Transverse colon (tissue), 4 donors: ENCODE measurements around the gene STK17A. TPM values are rescaled to one million over a fixed set of nuclear protein-coding genes. Genes with fewer than 3 reads are reported as not detected.
"Not testable (repeated sequence)": the region's sequence is repeated elsewhere in the genome, so short reads cannot be mapped to it uniquely, and the experiment has no call there.

ENCODE experiments used
- DNase-seq: peaks from one replicate; pipeline ENCODE4 v3.0.0-alpha.2; 2019
- H3K27ac ChIP-seq, 4 donors: fragments of 200-600 bp; sonication (generic); 2 replicates each; pipeline ENCODE4 v1.5.1; 2016 to 2018; ENCODE audit warnings: inconsistent platforms in 4 of 4
- H3K27me3 ChIP-seq: fragments of 200-600 bp; sonication (generic); 2 replicates; pipeline ENCODE4 v1.5.1; 2017; ENCODE audit warnings: inconsistent platforms
- H3K36me3 ChIP-seq, 4 donors: fragments of 200-600 bp; sonication (generic); 2 replicates each; pipeline ENCODE4 v1.5.1; 2017 to 2019; ENCODE audit warnings: inconsistent platforms in 4 of 4
- H3K4me1 ChIP-seq, 4 donors: fragments of 200-600 bp; sonication (generic); 2 replicates each; pipeline ENCODE4 v1.5.1; 2017 to 2020; ENCODE audit warnings: inconsistent platforms in 4 of 4
- H3K4me3 ChIP-seq, 4 donors: fragments of 200-600 bp; sonication (generic); 1 replicate in 1 of 4; 2 replicates in 3 of 4; pipeline versions ENCODE4 v1.5.1 to v1.6.1; 2017 to 2019; ENCODE audit warnings: inconsistent platforms in 4 of 4
- H3K9me3 ChIP-seq, 2 donors: fragments of 200-600 bp; sonication (generic); 2 replicates each; pipeline ENCODE4 v1.5.1; 2017 to 2019; ENCODE audit warnings: inconsistent platforms in 2 of 2
- CTCF ChIP-seq, 5 experiments: fragments of 200-600 bp in 3 of 5; fragments of 450-650 bp in 2 of 5; sonication (generic) in 3 of 5; IDR thresholded peaks; 1 replicate in 2 of 5; 2 replicates in 3 of 5; pipeline ENCODE4 v1.5.1; 2016 to 2017; ENCODE audit warnings: antibody characterized with exemption in 5 of 5, inconsistent platforms in 3 of 5, mild to moderate bottlenecking in 2 of 5, moderate library complexity in 1 of 5
- EP300 ChIP-seq: sonication (generic); formaldehyde crosslinking; IDR thresholded peaks from one replicate; pipeline ENCODE4 v1.6.1; 2017; ENCODE audit warnings: antibody characterized with exemption, low read depth
- POLR2A ChIP-seq: fragments of 450-650 bp; IDR thresholded peaks from one replicate; pipeline ENCODE4 v1.6.1; 2016; ENCODE audit warnings: antibody characterized with exemption, mild to moderate bottlenecking, moderate library complexity
- POLR2AphosphoS5 ChIP-seq, 3 donors: sonication (generic); formaldehyde crosslinking; IDR thresholded peaks; one replicate each; pipeline ENCODE4 v1.6.1; 2016; ENCODE audit warnings: antibody characterized with exemption in 3 of 3
- WGBS, 2 donors: methylation state at CpG; one replicate each; pipeline ENCODE4 v1.1.5; 2018; ENCODE audit warnings: low coverage in 1 of 2; 5-methylcytosine and 5-hydroxymethylcytosine counted together
- in situ Hi-C, 4 donors: fragments of 200-750 bp; cut with MboI; loops; one replicate each; pipeline versions ENCODE4 v1.15.0 to v1.15.1; 2017; ENCODE audit warnings: low sequenced_read_pairs in 3 of 4, low pct_ligation_motif_present in 1 of 4, low pct_unique_long_range_greater_than_20kb in 1 of 4
- intact Hi-C: fragments of 100-400 bp; cut with DNase I; formaldehyde crosslinking; loops from one replicate; pipeline ENCODE4 v1.15.1; 2023; ENCODE audit warnings: low total_unique reads
- total RNA-seq, 4 donors: library from RNA; depleted of rRNA; stranded (reverse); fragments of >200 nt; gene quantifications; one replicate each; pipeline ENCODE4 v1.1.0, GENCODE V29; 2016

STK17A gene
- total RNA-seq, 4 donors from 2014 or later = 6.0 to 35.7 (median 26.4) TPM

- H3K9me3 ChIP-seq = no peaks in the 10 kb centered on the region
- no peaks in the 10 kb centered on the region for H3K27me3 ChIP-seq
- TF ChIP-seq EP300 = no peak
- no peak for TF ChIP-seq POLR2AphosphoS5 (IDR thresholded peaks at IDR 0.05)
- TF ChIP-seq CTCF (IDR thresholded peaks at IDR 0.05) = no peak
- TF ChIP-seq POLR2A = no peak
- in situ Hi-C loops = no loop called here
- 90% methylated on average over 1 of the region's 1 CpG; no CpG with 5 or more reads in 1 of the 2 donors for WGBS, 2 donors
- no peak for DNase-seq
- H3K27ac ChIP-seq = no peak overlapping the region
- peaks cover 0 to 18% (median 0%) of the 10 kb centered on the region in 4 donors for H3K4me1 ChIP-seq
- intact Hi-C loops = no loop called here
- no peak overlapping the region for H3K4me3 ChIP-seq
- H3K36me3 ChIP-seq = no peaks in the 10 kb centered on the region
Measured at GRCh38 chr7:43668035-43668434, 85.1 kb downstream of the STK17A start.

DNA sequence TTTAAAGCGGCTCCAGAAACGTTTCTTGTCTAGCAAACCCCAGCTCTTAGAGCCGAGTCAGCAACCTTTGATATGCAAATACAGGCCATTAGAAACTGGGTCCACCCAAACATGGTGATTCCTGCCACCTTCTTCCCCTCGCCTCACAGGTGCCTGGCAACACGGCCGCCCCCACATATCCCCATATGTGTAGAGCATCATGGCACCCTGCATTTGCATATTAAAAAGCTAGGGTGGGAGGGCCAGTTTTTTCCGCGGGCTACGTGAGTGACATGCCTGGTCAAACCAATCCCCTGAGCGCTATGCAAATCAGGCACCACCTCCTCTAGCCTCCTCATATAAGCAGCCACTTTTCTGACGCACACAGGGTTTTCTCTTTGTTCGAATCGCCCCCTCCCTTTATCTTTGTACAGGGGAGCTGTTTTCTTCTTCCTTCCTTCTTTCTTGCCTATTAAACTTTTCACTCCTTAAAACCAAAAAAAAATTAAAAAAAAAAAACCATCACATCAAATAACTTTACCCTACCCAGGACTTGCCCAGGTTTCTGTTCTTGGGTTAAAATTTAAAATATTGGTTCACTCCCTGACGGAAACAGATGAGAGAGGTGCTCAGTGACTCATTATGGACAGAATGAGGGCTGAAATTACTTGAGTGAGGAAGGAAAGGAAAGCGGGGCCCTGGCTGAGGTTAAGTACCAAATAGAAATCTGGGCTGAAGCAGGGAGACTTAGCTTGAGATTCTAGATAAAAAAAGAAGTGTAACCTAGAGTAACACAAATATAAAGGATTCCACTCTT, 86.6 kb downstream of the STK17A start:
- in situ Hi-C loops (no loop called here), intact Hi-C loops (no loop called here)
- WGBS, 2 donors = 69 to 79% methylated on average over 10 to 15 of the region's 15 CpGs
- Histone ChIP-seq H3K36me3 (no peaks in the 10 kb centered on the region), H3K9me3 (no peaks in the 10 kb centered on the region), H3K27me3 (no peaks in the 10 kb centered on the region), H3K4me3 (no peak overlapping the region), H3K27ac (no peak overlapping the region), H3K4me1 (peaks cover 0 to 23% (median 4%) of the 10 kb centered on the region in 4 donors)
- peak; percentile 26 for DNase-seq
- TF ChIP-seq CTCF (IDR thresholded peaks at IDR 0.05) = no peak
- no peak for TF ChIP-seq EP300
- TF ChIP-seq POLR2AphosphoS5 (IDR thresholded peaks at IDR 0.05) = no peak
- no peak for TF ChIP-seq POLR2A

GRCh38 chr7:43671521-43671920, 88.6 kb downstream of the STK17A start:
- H3K27ac ChIP-seq = no peak overlapping the region
- H3K36me3 ChIP-seq = no peaks in the 10 kb centered on the region
- TF ChIP-seq CTCF (IDR thresholded peaks at IDR 0.05) (no peak), EP300 (no peak), POLR2AphosphoS5 (IDR thresholded peaks at IDR 0.05) (no peak), POLR2A (no peak)
- peaks cover 0 to 22% (median 7%) of the 10 kb centered on the region in 4 donors for H3K4me1 ChIP-seq
- in situ Hi-C loops (no loop called here), intact Hi-C loops (no loop called here)
- no peaks in the 10 kb centered on the region for H3K9me3 ChIP-seq
- DNase-seq = no peak
- WGBS, 2 donors = 80 to 87% methylated on average over 1 to 4 of the region's 4 CpGs
- H3K4me3 ChIP-seq = no peak overlapping the region
- H3K27me3 ChIP-seq = no peaks in the 10 kb centered on the region

GRCh38 chr7:43673243-43673976, 90.5 kb downstream of the STK17A start:
- H3K4me3 ChIP-seq, in situ Hi-C loops, intact Hi-C loops, DNase-seq, H3K36me3 ChIP-seq, H3K9me3 ChIP-seq, H3K27me3 ChIP-seq: not testable (repeated sequence)
- peaks cover 0 to 22% (median 7%) of the 10 kb centered on the region in 4 donors for H3K4me1 ChIP-seq
- WGBS, 2 donors = 87 to 88% methylated on average over 3 to 5 of the region's 5 CpGs
- peak overlapping the region in 1 of 4 donors; percentile 19 for H3K27ac ChIP-seq
